ENCODE measurements around the gene ADCYAP1R1.

ADCYAP1R1 gene

DNA sequence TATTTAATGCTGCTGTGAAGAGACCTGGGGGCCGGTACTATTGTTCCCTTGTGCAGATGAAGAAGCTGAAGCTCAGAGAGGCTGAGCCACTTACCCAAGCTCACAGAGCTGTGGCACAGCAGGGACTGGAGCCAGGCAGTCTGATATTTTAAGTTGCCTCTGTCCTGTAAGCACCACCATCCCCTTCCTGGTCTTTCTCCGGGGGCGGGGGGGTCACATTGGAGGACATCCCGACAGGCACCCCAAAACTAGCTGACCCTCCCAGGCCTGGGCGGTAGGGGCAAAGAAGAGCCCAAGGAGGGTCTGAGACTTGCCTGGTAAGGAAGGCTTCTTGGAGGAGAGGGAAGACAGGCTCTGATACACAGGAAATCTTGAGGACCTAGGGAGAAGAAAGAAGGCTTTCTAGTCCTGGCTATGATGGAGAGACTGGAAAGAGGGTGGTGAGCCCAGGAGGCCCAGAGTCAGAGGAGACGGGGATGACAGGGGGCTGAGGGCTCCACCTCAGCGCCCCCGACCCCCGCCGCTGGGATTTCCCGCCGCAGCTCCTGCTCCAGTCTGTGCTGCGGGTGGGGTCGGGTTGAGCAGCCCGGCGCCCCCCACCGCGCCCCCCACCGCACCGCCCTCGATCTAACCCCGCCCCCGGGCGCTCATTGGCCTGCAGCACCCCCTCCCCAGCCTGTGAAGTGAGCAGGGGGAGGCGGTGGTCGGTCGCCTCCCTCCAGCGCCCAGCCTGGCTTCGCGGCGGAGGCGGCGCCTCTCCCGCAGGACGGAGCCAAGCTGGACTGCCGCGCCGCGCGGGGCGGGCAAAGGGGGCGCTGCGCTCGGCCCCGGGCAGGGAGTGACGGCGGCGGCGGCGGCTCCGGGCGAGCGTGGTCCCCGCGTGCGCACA, at the start of gene ADCYAP1R1:
Gene ADCYAP1R1 (plus strand): TSS at position 711 of the 889 bp plus-strand sequence. CDS start 10,957 bp downstream, outside the sequence.
- no peak for DNase-seq

DNA sequence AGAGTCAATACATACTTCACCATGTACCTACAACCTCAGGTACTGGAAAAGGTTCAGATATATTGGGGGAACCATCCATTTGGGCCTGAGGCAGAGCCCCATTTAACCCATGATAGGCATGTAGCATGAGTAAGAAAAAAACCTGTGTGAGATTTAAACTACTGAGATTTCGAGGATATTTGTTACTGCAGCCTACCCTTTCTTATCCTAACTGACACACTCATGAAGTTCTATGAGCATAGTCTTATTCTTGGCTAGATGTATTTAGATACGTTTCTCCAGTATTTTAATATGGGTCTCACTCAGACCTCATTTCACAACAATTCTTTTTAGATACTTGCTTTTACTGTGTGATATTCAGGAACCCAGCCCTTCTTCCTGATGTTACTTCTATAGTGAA, 49.0 kb upstream of the ADCYAP1R1 start:
- no peak for DNase-seq

DNA sequence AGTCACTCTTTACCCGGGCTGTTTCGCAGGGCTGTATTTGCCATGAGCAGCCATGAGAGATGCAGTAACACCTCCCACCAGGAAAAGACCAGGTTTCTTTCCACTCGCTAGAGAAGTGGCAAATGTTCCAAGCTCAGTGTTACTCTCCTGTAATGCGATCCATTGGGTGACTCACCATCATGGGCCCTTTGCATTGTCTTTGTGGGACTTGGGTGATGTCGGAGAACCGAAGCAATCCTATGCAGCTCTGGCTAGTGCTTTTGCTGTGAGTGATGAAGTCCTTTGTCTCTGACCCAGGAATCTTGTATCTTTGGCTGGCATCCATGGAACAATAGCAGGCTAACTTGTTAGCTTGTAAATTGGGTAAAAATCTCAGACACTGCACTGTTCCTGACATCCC, 48.4 kb upstream of the ADCYAP1R1 start:
- no peak for DNase-seq

DNA sequence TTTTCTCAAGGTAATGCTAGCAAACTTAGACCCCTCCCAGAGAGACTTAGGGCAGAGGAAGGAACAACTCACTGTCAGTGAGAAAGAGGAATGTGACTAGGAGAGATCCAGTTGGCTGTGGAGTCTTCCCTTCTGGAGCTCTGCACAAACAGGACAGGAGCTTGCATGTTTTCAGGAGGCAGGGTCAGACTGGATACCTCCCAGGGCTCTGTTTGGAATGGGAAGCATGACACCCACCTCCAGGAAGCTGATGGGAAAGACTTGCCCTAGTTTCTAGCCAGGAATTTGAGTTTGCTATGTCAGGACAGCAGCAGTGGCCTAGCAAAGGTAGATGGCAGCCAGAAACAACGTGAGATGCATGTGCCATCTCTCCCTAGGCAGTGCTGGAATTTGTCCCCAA, 47.7 kb upstream of the ADCYAP1R1 start:
- DNase-seq = no peak

DNA sequence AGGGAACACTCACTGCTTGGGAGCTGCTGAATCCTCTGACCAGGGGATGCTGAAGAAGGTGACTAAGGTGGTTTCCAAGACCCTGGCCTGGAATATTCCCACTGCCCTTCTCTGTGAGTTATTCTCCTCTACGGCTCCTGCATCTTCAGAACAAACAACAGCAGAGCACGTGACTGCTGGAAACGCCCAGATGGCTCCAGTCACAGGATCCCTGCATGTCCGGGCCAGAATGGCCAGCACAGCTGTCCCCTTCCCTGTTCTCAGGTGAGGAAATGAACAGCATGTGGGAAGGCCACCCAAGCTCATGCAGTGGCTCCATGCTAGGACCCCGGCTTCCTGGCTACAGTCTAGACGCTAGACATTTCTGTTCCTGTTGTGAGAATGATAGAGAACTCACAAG, 45.3 kb upstream of the ADCYAP1R1 start:
- DNase-seq = no peak

DNA sequence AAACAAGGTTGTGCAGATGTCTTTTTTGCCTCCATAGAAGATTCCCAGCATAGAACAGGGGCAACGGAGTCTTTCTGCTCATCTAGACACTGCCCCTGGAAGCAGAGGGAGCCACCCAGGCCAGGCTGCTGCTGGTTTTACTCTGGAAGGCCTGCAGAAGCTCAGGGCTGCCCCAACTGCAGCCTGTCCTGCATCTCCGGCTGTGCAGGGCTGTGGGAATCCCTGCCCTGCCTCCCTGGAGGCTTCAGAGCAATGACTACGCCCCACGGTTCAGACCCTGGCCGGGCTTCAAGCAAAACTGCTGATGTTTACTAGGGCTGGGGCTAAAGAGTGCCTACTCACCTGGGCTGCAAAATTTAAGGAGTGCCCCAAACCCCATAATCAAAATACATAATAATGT, 44.5 kb upstream of the ADCYAP1R1 start:
- DNase-seq = no peak

DNA sequence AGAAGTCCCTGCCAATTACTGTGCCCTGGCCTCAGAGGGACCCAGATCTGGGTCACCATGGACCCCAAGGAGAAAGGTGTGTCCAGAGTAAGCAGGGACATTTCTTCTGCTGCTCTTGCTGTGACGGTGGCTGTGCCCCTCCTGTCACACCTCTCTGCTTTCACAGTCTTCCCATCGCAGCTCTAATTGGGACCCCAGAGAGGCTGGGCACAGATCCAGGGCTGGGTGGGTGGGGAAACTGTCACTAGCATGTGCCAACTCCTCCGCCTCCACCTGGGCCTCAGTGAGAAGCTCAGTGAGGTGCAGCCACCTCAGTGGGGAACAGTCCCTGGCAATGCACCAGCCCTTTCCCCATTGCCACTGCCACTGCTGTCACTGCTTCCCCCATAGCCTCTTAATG, 37.3 kb upstream of the ADCYAP1R1 start:
- DNase-seq = no peak

DNA sequence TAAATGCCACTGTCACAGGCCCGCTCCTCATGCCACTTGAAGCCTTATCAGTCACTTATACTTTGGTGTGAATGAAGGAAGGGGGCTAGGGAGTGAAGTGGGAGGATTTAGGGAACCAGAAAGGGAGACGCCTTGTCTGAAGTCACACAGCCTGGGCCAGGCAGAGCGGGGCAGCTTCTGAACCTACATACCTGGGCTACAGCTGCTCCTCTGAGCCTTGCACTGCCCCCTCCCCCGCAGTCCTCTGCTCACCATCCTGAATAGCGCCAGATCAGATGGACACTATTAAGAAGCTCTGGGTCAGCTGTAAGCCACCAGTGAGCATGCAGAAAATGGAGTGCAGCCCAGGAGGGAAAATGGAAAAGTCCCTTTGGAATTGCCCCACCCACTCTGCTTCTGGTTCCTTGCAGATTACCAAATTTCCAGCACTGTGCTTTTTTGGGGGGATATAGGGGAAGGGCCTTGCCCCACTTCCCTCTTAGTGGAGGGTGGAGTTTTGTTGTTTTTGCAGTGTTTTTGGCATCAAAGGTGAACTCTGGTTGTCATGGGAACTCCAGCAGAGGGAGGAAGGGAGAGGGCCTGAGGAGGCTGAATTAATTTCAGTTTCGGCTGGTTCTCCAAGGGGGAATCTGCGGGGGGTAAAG, 35.0 kb upstream of the ADCYAP1R1 start:
- DNase-seq = no peak

DNA sequence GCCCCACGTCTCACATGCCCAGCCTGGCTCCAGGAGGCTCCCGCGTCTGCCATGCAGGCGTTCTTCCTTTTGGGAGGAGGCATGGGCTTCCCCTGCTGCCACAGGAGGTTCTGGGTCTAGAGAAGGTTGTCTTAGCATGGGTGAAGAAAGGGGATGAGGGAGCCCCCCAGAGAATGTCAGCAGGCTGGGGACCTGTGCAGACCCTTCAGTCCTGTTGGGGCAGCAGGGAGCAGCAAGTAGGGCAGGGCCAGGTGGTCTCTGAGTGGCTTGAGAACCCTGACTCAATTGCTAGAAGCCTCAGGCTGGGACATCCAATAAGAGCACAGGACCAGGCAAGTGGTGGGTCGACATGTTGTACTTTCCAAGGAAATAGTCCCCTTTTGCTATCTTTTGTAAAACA, 34.4 kb upstream of the ADCYAP1R1 start:
- DNase-seq = no peak

DNA sequence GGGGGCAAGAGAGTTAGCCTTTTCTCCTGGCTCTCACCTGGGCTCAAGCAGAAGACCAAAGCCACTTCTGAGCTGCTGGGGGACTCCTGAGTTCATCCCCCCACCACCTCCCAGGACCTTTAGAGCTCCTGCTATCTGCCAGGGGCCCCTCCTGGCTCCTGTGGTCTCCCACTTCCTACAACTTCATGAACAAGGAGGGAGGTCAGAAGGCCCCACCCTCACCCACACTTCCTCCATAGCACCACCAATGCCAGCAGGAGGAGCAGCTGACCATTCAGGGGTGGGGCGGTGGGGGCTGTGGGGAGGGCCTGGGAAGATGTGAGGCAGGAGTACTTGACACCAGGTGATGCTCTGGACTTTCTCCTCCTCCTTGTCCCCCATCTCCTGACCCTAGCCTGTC, 32.6 kb upstream of the ADCYAP1R1 start:
- DNase-seq = no peak

DNA sequence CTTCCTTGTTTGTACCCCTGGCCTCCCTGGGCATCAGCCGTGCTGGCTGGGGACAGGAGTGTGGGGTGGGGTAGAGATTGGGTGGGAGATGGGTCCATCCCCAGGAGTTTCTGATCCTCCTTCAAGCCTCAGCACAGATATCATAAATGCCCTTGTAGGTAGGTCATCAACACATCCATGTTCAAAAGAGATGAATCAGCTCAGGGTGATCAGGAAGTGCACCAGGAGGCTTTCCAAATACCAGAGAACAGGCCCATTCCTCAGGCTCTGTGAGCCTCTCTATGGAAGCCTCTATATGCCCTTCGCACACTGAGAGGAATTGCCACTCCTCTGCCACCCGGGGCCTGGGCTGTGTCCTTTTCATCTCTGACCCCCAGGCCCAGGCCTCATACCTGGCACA, 31.9 kb upstream of the ADCYAP1R1 start:
- no peak for DNase-seq

DNA sequence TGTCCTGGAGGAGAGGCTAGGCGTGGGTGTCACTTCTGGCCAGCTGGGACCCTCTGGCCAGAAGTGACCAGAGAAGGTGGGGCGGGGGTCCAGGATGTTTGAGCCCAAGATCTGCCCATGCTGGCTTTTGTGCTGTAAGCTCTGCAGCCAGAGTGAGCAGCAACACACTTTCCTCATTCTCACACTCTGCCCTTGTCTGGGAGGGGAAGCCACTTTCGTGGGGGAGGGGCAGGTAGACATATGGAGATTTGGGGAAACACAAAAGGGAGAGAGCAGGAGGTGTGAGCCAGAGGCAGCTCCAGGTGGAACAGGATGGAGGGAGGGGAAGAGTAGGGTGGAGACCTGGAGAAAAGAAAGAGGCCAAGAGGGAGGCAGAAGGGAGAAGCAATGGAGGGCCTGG, 31.5 kb upstream of the ADCYAP1R1 start:
- no peak for DNase-seq

DNA sequence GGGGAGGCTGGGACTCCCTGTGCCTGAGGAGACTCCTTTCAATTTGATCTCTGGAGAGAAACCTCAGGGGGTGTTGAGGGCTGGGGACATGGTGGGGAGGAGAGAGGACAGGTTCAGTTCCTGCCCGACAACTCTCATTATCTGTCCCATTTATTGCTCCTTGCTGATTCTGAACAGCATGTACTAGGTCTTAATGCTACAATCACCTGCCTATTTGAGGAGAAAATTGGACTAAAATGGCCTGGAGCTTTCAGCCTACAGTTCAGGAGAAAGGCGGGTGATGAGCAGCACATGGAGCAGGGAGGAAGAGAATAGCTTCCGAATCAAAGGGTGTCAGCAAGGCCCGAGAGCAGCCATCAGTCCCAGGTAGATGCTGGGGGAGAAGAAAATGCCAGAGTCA, 30.0 kb upstream of the ADCYAP1R1 start:
- DNase-seq = no peak

DNA sequence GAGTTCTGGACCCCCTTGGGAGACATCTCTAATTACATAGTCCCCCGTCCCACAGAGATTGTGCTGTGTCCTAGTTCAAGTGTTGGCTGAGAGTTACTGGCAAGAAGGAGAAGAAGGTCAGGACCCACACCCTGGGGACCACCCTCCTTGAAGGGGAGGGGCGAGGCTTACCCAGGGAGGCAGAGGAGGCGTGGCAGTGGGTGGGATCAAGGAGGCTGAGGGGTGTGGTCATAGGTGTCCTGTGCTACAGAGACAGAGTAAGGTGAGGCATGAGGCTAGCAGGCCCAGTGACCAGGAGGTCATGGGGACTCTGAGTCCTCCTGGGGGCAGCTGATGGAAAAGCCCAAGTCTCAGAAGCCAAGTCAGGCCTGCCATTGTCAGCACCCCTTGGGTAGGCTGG, 29.4 kb upstream of the ADCYAP1R1 start:
- no peak for DNase-seq

DNA sequence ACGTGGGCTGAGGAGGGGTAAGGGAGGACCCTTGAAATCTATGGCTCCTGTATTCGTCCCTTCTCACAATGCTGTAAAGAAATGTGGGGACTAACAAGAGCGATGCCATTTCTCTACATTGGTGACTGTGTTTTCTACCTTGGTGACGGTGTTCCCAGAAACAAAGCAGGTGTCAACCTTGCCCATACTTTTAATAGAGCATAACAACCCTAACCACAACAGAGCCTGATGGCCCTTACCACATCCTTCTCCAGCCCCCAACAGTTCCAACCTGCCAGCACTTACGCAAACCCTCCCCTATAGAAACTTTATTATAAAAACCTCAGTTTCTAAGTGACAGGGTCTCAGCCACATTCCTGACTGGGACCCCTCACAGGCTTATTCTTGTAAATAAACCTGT, 28.2 kb upstream of the ADCYAP1R1 start:
- no peak for DNase-seq

DNA sequence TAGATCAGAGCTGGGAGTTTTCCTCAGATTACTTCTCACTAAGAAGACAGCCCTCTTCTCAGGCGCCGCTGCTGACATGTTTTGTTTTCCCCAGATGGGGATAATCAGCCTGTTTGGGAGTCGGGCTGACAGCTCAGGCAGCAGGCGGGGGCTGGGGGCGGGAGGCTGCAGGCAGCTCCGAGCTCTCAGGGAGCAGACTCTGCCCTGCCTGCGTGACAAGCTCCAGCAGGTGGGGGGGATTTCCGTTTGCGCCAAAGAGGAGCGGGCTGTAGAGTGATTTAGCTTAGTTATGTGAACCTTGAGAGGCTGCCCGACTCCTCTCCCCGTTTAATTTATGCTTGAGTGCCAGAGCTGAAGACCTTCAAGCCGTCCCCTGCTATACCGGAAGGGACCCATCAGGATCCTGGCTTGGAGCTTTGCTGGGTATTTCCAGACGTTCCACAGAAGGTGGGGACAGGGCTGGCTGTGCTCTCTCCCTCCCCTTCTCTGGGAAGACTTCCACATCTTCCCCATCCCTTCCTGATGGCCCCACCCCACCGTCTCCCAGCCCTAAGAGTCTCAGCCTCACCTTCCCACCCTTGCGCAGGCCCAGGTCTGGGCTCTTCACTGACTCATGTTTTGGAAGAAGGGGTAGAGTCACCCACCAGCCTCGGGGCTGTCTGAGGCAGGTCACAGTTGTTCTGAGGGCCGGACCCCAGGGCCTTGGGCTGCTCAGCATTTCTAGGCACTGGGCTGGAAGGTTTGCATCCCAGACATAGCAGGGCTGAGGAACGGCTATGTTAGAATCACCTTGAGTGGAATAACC, 24.7 kb upstream of the ADCYAP1R1 start:
- DNase-seq = no peak

DNA sequence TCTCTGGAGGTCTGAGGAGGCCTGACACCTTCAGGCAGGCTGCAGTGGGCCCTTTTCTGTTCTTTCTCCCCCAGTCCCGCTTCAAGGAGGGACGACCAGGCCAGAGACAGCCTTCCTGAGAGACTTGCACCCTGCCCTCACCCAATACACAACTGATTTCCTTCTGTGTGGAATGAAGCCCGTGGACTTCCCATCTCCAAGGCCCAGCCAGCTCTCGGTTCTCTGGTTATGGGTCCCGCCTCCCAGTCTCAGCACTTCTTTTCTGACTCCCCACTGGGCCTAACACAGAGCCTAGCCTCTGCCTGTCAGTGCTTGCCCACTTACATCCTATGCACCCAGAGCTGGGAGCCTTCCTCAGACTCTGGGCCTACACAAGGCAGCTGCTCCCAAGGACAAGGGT, 24.1 kb upstream of the ADCYAP1R1 start:
- no peak for DNase-seq

DNA sequence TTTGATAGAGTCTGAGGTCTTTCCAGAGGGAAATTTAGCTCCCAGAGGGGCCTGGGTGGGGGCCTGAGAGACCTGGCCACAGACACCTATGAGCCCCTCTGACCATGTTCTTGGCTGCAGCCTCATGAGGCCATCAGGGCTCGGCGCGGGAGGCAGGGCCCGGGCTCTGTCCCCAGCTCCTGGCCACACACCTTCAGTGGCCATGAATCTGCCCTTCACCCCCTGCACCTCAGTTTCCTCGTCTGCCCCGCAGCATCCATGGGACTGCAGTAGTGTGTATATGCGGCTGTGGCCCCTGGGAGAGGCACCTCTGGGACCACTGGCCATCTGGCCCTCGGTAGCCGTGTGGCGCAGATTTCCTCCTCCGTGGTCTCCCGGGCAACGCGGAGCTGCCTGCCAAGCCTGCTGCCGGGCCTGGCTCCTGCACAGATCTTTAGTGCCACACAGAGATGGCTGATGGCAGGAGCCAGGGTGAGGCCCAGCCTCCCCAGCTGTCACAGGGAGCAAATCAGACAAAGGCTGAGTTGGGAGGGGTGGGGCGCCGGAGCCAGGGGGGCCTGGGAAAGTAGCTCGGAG, 23.6 kb upstream of the ADCYAP1R1 start:
- no peak for DNase-seq

DNA sequence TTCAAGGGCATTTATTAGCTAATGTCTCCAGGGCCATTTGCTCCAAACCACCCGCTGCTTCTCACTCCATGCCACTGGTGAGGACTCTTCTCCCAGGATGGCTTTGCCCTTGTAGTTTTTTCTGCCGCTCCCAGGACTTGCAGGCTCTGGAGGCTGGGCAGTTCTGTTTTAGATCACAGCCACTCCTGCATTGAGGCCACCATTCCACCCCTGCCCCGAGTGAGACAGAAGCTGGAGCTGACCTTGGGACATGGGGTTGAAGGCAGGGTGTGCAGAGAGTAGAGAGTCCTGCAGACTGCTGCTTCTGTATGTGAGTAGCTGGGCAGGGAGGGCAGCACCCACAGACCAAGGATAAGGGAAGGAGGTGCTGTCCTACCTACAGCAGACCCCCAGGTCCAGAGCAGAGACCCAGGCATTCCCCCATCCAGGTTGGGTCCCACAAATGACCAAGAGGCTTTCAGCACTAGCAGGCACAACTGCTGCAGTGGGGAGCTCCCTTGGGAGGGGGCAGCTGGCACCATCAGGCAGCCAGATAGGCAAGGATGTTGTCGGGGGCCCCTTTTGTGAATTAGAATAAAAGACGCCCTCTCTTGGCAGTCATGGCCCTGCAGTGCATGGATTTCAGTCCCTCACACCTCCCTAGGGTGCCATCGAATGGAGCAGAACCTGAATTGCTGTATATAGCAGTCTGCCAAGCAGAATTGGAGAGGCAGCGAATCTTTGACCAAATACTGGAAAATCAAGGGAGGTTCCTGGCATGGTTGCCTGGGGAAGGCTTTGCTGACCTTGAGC, 22.7 kb upstream of the ADCYAP1R1 start:
- DNase-seq = no peak

DNA sequence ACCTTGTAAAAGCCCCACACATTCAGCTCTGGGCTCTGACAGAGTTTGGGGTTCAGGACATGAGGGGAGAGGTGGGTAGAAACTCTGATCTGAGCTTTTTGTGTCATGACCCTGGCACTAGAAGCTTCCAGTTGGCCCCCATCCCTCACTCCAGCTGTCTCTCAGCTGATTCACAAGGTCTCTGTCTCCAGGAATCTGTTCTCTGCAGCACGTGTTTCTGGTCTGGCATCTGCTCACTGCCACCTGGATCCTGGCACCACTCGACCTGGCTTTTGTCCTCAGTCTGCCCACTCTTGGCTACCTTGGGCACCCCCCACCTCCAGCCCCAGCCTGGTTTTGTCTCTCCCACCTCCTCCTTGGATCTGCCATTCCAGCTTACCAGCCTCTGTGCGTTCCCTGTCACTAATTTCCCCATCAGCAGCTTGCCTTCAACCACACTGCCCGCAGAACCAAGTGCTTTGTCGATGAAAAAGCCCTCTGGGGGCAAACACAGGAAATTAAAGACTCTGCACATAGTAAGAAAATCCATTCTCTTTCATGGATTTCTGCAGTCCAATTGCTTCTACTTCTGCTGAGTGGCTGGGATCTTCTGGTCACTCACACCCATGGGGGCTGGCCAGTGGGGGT, 18.3 kb upstream of the ADCYAP1R1 start:
- no peak for DNase-seq

DNA sequence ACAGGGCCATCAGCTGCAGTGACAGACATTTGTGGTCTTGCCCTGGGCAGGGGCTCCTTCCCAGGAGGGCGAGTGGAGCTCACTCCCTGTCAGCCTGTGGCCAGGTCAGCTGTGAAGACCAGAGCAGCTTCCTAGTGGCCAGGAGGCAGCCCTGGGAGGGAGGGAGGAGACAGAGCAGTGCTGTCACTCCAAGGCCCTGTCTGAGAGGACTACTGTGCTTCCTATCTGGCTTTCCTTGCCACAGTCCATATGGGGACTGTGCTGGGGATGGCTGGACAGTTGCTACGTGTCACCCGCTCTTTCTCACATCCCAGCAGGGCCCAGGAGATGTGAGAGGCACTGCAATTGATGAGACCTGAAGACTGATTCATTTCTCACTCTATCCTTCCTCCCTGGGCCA, 15.2 kb upstream of the ADCYAP1R1 start:
- no peak for DNase-seq

DNA sequence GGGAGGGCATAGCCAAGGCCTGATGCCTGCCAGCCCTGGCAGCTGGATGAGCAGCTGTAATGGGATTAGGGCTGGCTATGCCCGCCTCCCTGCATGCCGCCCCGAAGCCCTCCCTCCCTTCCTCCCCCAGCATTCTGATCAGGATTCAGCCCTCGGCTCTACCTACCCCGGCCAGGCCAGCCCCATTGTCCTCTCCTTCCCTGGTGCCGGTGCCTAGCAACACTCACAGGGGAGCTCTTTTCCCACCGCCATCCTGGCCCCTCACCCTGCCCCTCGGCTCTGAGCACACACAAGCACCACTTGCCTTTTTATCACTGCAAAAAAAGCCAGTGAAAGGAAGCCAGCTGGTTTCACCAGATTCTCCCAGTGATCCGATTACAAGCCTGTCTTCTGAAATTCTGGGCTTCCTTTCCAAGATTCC, 9.0 kb upstream of the ADCYAP1R1 start:
- no peak for DNase-seq

All from activated CD4-positive, alpha-beta T cell treated with anti-CD3 and anti-CD28 coated beads, Interleukin-2, amount 50 U/mL, for 16 hours (primary cell).